SU-DHL-6 (cell line): ENCODE measurements around the gene DBI.

ENCODE experiments used
- CTCF ChIP-seq: fragments of 200-600 bp; sonication (generic); IDR thresholded peaks from one replicate; pipeline ENCODE4 v1.5.1; 2017; ENCODE audit warnings: antibody characterized with exemption, mild to moderate bottlenecking, low read length, moderate library complexity; ENCODE audit not compliant: insufficient read depth, poor library complexity, severe bottlenecking
- EZH2phosphoT487 ChIP-seq: fragments of 200-600 bp; sonication (generic), shearing (Covaris generic); conservative IDR thresholded peaks from 2 replicates; pipeline ENCODE4 v1.6.1; 2018; ENCODE audit warnings: mild to moderate bottlenecking, antibody characterized with exemption, low read length, moderate library complexity, mixed read lengths

GRCh38 chr2:119338826-119339561 lies 27.8 kb upstream of the DBI start:
- no peak for TF ChIP-seq CTCF
- no peak for TF ChIP-seq EZH2phosphoT487
